ENCODE measurements around the gene RUVBL2.
"Not testable (repeated sequence)": the region's sequence is repeated elsewhere in the genome, so short reads cannot be mapped to it uniquely, and the experiment has no call there.

The RUVBL2 gene

GRCh38 chr19:49022116-49022515, 28.4 kb downstream of the RUVBL2 start:
- CTCF ChIA-PET: interaction anchor here (0.9 kb wide), 1 partner anchor 25 kb away, joined by 4 read pairs; no protein-coding TSS in a partner anchor
- H3K27ac Mint-ChIP-seq: no peak overlapping the region

GRCh38 chr19:49024233-49024632, 30.5 kb downstream of the RUVBL2 start, which contains the start of gene CGB3:
Gene CGB3, minus strand, starts transcription at chr19:49024333. Its CDS starts 362 bp downstream, at chr19:49023971.
- H3K4me3 Mint-ChIP-seq, H3K9me3 Mint-ChIP-seq, H3K36me3 Mint-ChIP-seq, CTCF ChIA-PET, DNase-seq, H3K27ac Mint-ChIP-seq: not testable (repeated sequence)
- Mint-ChIP-seq H3K4me1 (peaks cover 14% of the 10 kb centered on the region), H3K27me3 (peaks cover 24% of the 10 kb centered on the region)

More at GRCh38 chr19:49022116-49022515, 28.4 kb downstream of the RUVBL2 start:
- DNase-seq: no peak
- no peak overlapping the region for H3K4me3 Mint-ChIP-seq
- H3K4me1 Mint-ChIP-seq: peaks cover 30% of the 10 kb centered on the region
- H3K9me3 Mint-ChIP-seq: no peaks in the 10 kb centered on the region
- H3K27me3 Mint-ChIP-seq: peaks cover 39% of the 10 kb centered on the region
- no peaks in the 10 kb centered on the region for H3K36me3 Mint-ChIP-seq

GRCh38 chr19:49025088-49025487, 31.4 kb downstream of the RUVBL2 start:
- H3K36me3 Mint-ChIP-seq, CTCF ChIA-PET, H3K27ac Mint-ChIP-seq, DNase-seq, H3K4me1 Mint-ChIP-seq, H3K9me3 Mint-ChIP-seq, H3K4me3 Mint-ChIP-seq: not testable (repeated sequence)
- H3K27me3 Mint-ChIP-seq: peaks cover 15% of the 10 kb centered on the region

GRCh38 chr19:49025599-49025998, 31.9 kb downstream of the RUVBL2 start:
- H3K4me1 Mint-ChIP-seq, H3K4me3 Mint-ChIP-seq, H3K27ac Mint-ChIP-seq, H3K9me3 Mint-ChIP-seq, DNase-seq, H3K36me3 Mint-ChIP-seq, CTCF ChIA-PET: not testable (repeated sequence)
- H3K27me3 Mint-ChIP-seq: peaks cover 10% of the 10 kb centered on the region

GRCh38 chr19:49028686-49029085, 35.0 kb downstream of the RUVBL2 start:
- CTCF ChIA-PET, H3K36me3 Mint-ChIP-seq, H3K27ac Mint-ChIP-seq, H3K9me3 Mint-ChIP-seq, H3K4me1 Mint-ChIP-seq, H3K4me3 Mint-ChIP-seq, DNase-seq: not testable (repeated sequence)
- peaks cover 10% of the 10 kb centered on the region for H3K27me3 Mint-ChIP-seq

- not testable (repeated sequence) for H3K4me1 Mint-ChIP-seq, H3K27ac Mint-ChIP-seq, DNase-seq, H3K4me3 Mint-ChIP-seq, H3K36me3 Mint-ChIP-seq, H3K9me3 Mint-ChIP-seq
- H3K27me3 Mint-ChIP-seq: peaks cover 10% of the 10 kb centered on the region
- CTCF ChIA-PET: interaction anchor here (1.8 kb wide), 1 partner anchor 242 kb away, joined by 5 read pairs; no protein-coding TSS in a partner anchor
Observed at GRCh38 chr19:49029749-49030148, 36.1 kb downstream of the RUVBL2 start.

- not testable (repeated sequence) for H3K9me3 Mint-ChIP-seq, H3K27ac Mint-ChIP-seq, H3K4me1 Mint-ChIP-seq, H3K36me3 Mint-ChIP-seq, H3K4me3 Mint-ChIP-seq, DNase-seq
- H3K27me3 Mint-ChIP-seq: peaks cover 11% of the 10 kb centered on the region
- CTCF ChIA-PET: interaction anchor here (1.8 kb wide), 1 partner anchor 242 kb away, joined by 5 read pairs; no protein-coding TSS in a partner anchor
Observed at GRCh38 chr19:49030323-49030722, 36.6 kb downstream of the RUVBL2 start.

GRCh38 chr19:49031642-49032301, 38.1 kb downstream of the RUVBL2 start, which contains the start of gene CGB2:
Gene CGB2, plus strand, starts transcription at chr19:49031890. Its CDS starts 206 bp downstream, at chr19:49032096.
- H3K27me3 Mint-ChIP-seq: peaks cover 19% of the 10 kb centered on the region
- H3K9me3 Mint-ChIP-seq, H3K27ac Mint-ChIP-seq, H3K4me3 Mint-ChIP-seq, H3K4me1 Mint-ChIP-seq, H3K36me3 Mint-ChIP-seq: not testable (repeated sequence)
- CTCF ChIA-PET: interaction anchor here (0.7 to 1.8 kb wide), 2 partner anchors 20 to 244 kb away, joined by 3 to 5 read pairs; no protein-coding TSS in a partner anchor
- peak; percentile 70 for DNase-seq

GRCh38 chr19:49036815-49037214, 43.1 kb downstream of the RUVBL2 start, which contains the start of gene CGB1:
Gene CGB1, minus strand, starts transcription at chr19:49036895. Its CDS starts 184 bp downstream, at chr19:49036711.
- H3K36me3 Mint-ChIP-seq, CTCF ChIA-PET, H3K9me3 Mint-ChIP-seq, H3K4me1 Mint-ChIP-seq, H3K4me3 Mint-ChIP-seq: not testable (repeated sequence)
- peak within 1 kb of the TSS; percentile 76 for H3K27ac Mint-ChIP-seq
- peaks cover 15% of the 10 kb centered on the region for H3K27me3 Mint-ChIP-seq
- DNase-seq: peak; percentile 65

- CTCF ChIA-PET: interaction anchor here (0.7 to 1.0 kb wide), 2 partner anchors 36 to 187 kb away, joined by 3 read pairs; no protein-coding TSS in a partner anchor
Observed at GRCh38 chr19:49038111-49038510, 44.4 kb downstream of the RUVBL2 start.

GRCh38 chr19:49038557-49039276, 45.0 kb downstream of the RUVBL2 start:
- not testable (repeated sequence) for H3K4me3 Mint-ChIP-seq, H3K9me3 Mint-ChIP-seq, H3K36me3 Mint-ChIP-seq, H3K27ac Mint-ChIP-seq, H3K4me1 Mint-ChIP-seq, DNase-seq, H3K27me3 Mint-ChIP-seq
- CTCF ChIA-PET: interaction anchor here (0.7 to 1.0 kb wide), 2 partner anchors 25 to 36 kb away, joined by 3 read pairs; no protein-coding TSS in a partner anchor

More at GRCh38 chr19:49038111-49038510, 44.4 kb downstream of the RUVBL2 start:
- H3K27ac Mint-ChIP-seq, H3K4me3 Mint-ChIP-seq, H3K9me3 Mint-ChIP-seq, H3K27me3 Mint-ChIP-seq, H3K36me3 Mint-ChIP-seq, DNase-seq, H3K4me1 Mint-ChIP-seq: not testable (repeated sequence)

- H3K27ac Mint-ChIP-seq, H3K9me3 Mint-ChIP-seq, H3K27me3 Mint-ChIP-seq, H3K36me3 Mint-ChIP-seq, DNase-seq, H3K4me3 Mint-ChIP-seq, H3K4me1 Mint-ChIP-seq: not testable (repeated sequence)
- CTCF ChIA-PET: interaction anchor here (0.7 kb wide), 1 partner anchor 24 kb away, joined by 3 read pairs; no protein-coding TSS in a partner anchor
Observed at GRCh38 chr19:49039736-49040135, 46.0 kb downstream of the RUVBL2 start.

GRCh38 chr19:49042177-49042576, 48.5 kb downstream of the RUVBL2 start:
- H3K4me1 Mint-ChIP-seq: no peaks in the 10 kb centered on the region
- H3K4me3 Mint-ChIP-seq: no peak overlapping the region
- no peaks in the 10 kb centered on the region for H3K9me3 Mint-ChIP-seq
- no peak for DNase-seq
- peaks cover 4% of the 10 kb centered on the region for H3K27me3 Mint-ChIP-seq
- H3K27ac Mint-ChIP-seq: no peak overlapping the region
- CTCF ChIA-PET: no interaction called here
- no peaks in the 10 kb centered on the region for H3K36me3 Mint-ChIP-seq

GRCh38 chr19:49042666-49043065, 49.0 kb downstream of the RUVBL2 start:
- H3K4me3 Mint-ChIP-seq, H3K4me1 Mint-ChIP-seq, H3K27me3 Mint-ChIP-seq, H3K27ac Mint-ChIP-seq, DNase-seq, CTCF ChIA-PET, H3K36me3 Mint-ChIP-seq, H3K9me3 Mint-ChIP-seq: not testable (repeated sequence)

All from activated naive CD4-positive, alpha-beta T cell treated with anti-CD3 and anti-CD28 coated beads, Interleukin-2, amount 10 ng/mL, durations not matched to agents 7 days and 5 days (primary cell).